BE2C (cell line): ENCODE results near the gene RNF19B.
A peak's percentile ranks its signal among the peaks of the same experiment; 100 is the strongest.

Experiments
- DNase-seq: peaks from one replicate; pipeline ENCODE4 v3.0.0-alpha.2; 2020
- H3K27me3 ChIP-seq: fragments of 250-450 bp; sonication (Bioruptor Pico); 2 replicates; pipeline ENCODE4 v1.5.1; 2020; ENCODE audit warnings: mild to moderate bottlenecking
- H3K36me3 ChIP-seq: fragments of 250-450 bp; sonication (Bioruptor Pico); 2 replicates; pipeline ENCODE4 v1.5.1; 2020; ENCODE audit warnings: mild to moderate bottlenecking
- H3K4me1 ChIP-seq: fragments of 250-450 bp; sonication (Bioruptor Pico); 2 replicates; pipeline ENCODE4 v1.5.1; 2020
- H3K4me3 ChIP-seq: 2 replicates; pipeline ENCODE4 v1.5.1; 2011; ENCODE audit warnings: low read depth, low read length
- H3K9me3 ChIP-seq: fragments of 250-450 bp; sonication (Bioruptor Pico); 2 replicates; pipeline ENCODE4 v1.5.1; 2020
- TF ChIP-seq, protein P1 (sequence below): IDR thresholded peaks from 2 replicates; pipeline ENCODE4 v1.5.1; 2012; ENCODE audit warnings: mild to moderate bottlenecking, low read depth, low read length

Gene RNF19B

DNA sequence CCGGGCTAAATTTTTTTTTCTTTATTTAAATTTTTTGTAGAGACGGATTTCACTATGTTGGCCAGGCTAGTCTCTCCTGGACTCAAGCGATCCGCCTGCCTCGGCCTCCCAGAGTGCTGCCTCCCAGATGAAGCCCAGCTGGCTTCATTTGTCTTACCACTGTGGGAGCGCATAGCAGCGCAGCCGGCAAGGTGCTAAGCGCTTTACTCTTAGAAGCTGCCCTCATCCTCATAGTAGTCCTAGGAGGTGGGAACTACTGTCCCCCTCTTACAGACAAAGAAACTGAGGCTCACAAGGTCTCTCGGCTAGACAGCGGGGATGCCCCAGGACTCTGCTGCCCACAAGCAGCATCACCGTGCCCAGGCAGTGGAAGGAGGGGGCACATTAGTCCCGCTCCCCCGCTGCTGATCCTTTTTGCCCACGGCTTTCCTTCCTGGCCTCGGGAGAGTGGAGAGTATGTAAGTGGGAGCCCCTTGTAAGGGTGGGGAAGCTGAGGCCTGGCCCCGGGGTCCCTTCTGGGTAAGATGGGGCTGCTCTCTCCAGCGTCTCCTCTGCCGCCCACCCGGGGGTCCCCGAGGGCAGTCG lies 64.1 kb downstream of the RNF19B start:
- DNase-seq, result no peak
- H3K9me3 ChIP-seq, result no peaks in the 10 kb centered on the region
- H3K4me3 ChIP-seq, result no peak overlapping the region
- no peaks in the 10 kb centered on the region for H3K36me3 ChIP-seq
- peaks cover 20% of the 10 kb centered on the region for H3K27me3 ChIP-seq
- TF ChIP-seq, protein P1, sequence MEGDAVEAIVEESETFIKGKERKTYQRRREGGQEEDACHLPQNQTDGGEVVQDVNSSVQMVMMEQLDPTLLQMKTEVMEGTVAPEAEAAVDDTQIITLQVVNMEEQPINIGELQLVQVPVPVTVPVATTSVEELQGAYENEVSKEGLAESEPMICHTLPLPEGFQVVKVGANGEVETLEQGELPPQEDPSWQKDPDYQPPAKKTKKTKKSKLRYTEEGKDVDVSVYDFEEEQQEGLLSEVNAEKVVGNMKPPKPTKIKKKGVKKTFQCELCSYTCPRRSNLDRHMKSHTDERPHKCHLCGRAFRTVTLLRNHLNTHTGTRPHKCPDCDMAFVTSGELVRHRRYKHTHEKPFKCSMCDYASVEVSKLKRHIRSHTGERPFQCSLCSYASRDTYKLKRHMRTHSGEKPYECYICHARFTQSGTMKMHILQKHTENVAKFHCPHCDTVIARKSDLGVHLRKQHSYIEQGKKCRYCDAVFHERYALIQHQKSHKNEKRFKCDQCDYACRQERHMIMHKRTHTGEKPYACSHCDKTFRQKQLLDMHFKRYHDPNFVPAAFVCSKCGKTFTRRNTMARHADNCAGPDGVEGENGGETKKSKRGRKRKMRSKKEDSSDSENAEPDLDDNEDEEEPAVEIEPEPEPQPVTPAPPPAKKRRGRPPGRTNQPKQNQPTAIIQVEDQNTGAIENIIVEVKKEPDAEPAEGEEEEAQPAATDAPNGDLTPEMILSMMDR, result no peak
- H3K4me1 ChIP-seq, result no peaks in the 10 kb centered on the region

DNA sequence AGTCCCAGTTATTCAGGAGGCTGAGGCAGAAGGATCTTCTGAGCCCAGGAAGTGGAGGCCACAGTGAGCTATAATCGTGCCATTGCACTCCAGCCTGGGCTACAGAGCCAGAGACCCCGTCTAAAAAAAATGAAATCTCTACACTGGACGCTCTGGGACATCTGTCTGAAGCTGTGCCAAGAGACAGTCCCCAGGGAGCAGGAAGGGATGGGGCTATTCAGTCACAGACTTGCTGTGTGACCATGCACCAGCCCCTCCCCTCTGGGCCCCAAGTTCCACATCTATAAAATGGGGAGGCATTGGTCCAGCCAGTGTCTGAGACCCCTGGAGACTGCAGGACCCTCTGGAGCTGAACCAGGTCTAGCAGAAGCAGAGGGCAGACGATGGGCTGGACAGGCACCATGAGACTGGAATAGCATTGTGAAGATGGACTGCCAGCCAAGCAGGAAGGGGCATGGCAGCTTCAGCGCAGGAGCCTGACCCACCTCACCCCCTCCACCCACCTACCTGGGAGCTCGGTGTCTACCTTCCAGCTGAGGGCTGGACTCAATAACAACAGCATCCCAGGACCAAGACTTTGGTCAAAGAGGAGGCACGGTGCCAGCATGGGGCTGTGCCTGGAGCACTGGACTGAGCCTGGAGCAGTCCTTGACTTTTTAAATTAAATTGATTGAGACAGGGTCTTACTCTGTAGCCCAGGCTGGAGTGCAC lies 64.9 kb downstream of the RNF19B start:
- no peaks in the 10 kb centered on the region for H3K9me3 ChIP-seq
- peaks cover 20% of the 10 kb centered on the region for H3K27me3 ChIP-seq
- no peaks in the 10 kb centered on the region for H3K4me1 ChIP-seq
- H3K36me3 ChIP-seq, result no peaks in the 10 kb centered on the region
- no peak overlapping the region for H3K4me3 ChIP-seq
- peak; percentile 63 for DNase-seq
- TF ChIP-seq, protein P1, result no peak

DNA sequence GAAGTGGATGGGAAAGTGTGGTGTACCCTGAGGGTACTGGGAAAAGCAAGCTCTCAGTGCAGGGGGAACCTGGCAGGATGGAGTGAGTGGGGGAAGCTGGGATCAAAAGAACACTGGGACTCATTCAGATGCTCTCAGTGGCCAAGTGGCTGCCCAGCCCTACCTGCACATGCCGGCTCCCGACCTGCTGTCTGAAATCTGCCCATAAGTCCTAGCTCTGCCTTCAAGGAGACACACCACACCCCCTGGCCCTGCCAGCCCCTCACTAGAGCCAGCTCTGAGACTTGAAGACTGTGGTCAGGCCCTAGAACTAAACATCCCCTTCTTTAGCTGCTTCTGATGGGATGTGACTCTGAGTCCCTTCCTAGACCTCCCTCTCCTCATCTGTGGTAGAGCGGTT lies 65.7 kb downstream of the RNF19B start:
- H3K9me3 ChIP-seq, result no peaks in the 10 kb centered on the region
- DNase-seq, result no peak
- peaks cover 20% of the 10 kb centered on the region for H3K27me3 ChIP-seq
- TF ChIP-seq, protein P1, result no peak
- no peaks in the 10 kb centered on the region for H3K36me3 ChIP-seq
- no peaks in the 10 kb centered on the region for H3K4me1 ChIP-seq
- no peak overlapping the region for H3K4me3 ChIP-seq

DNA sequence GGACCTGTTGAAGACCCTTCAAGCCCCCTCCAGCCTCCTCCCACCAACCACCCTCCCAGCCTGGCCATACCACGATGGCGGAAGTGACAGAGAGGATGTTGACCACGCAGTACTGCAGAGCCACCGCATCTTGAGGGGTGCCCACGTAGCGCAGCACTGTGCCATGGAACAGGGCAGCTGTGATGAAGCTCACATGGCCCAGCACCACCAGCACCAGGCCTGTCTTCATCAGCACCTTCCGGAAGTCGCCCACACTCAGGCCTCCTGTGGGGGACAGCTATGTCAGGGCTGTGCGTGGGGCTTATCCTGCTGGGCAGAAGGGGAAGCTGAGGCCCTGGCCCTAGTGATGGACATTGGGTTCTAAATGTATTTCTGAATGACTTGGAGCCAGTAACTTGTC lies 66.6 kb downstream of the RNF19B start:
- Histone ChIP-seq H3K9me3 (no peaks in the 10 kb centered on the region), H3K36me3 (no peaks in the 10 kb centered on the region), H3K4me1 (no peaks in the 10 kb centered on the region), H3K27me3 (peaks cover 20% of the 10 kb centered on the region), H3K4me3 (no peak overlapping the region)
- DNase-seq, result no peak
- TF ChIP-seq, protein P1, result no peak

DNA sequence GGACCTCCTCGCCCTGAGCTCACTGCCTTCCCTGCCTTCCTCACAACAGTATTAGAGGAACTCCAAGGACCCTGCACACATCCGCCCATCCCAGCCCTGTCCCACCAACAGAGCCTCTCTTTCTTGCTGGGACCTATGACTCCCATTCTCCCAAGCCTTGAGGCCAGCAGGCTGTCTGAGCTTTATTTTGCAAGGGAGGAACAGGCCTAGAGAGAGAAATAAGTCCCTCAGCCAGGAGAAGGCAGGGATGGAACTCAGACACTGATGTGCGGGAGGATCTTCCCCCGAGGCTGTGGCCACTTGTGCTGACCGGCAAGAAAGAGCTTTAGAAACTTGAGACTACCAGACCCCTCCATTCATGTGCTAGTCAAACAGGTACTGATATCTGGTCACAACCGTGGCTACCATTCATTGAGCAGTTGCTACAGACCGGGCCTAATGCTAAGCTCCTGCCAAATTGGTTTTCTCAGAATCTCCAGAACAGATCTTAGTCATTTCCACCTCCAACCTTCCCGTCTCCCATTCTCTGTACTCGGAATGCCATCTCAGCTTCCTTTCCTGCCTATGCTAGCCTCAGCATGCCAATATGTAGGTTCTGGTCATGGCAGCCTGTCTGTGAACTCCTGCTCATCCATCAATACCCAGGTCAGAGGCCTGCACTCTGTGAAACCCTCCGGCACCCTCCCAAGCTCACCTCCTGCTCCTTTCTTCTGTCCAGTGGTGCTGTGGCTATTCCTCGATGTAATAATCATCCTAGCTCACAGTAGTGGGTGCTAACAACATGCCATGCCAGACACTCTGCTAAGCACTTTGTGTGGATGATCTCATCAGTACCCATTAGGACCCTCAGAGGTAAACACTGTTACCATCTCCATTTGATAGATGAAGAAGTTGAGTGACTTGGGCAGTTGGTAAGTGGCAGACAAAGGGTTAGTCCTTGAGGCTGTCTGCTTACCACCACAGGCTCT lies 67.2 kb downstream of the RNF19B start:
- H3K9me3 ChIP-seq, result no peaks in the 10 kb centered on the region
- no peaks in the 10 kb centered on the region for H3K36me3 ChIP-seq
- H3K4me3 ChIP-seq, result no peak overlapping the region
- TF ChIP-seq, protein P1, result no peak
- H3K4me1 ChIP-seq, result no peaks in the 10 kb centered on the region
- peaks cover 17% of the 10 kb centered on the region for H3K27me3 ChIP-seq
- no peak for DNase-seq
